ENCODE data around the gene NT5DC1.

Gene NT5DC1

DNA sequence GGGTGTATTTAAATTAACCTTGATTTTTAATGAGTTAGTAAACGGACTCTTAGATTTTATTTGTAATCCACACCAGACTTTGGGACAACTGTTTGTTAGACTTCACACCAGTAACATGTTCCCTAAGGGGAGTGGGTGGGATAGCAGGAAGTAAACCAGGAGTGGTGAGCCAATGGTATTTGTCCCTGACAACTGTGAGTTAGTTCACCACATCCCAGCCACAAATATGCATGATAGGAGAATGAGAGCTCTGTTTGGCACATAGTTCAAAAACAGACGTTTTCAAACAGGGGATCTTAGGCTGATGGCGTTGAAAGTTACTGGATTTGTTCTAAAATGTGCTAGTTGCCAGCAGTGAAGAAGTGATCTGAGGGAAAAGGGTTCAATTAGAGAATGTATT is 44.0 kb downstream of the NT5DC1 start:
- no peak for DNase-seq

DNA sequence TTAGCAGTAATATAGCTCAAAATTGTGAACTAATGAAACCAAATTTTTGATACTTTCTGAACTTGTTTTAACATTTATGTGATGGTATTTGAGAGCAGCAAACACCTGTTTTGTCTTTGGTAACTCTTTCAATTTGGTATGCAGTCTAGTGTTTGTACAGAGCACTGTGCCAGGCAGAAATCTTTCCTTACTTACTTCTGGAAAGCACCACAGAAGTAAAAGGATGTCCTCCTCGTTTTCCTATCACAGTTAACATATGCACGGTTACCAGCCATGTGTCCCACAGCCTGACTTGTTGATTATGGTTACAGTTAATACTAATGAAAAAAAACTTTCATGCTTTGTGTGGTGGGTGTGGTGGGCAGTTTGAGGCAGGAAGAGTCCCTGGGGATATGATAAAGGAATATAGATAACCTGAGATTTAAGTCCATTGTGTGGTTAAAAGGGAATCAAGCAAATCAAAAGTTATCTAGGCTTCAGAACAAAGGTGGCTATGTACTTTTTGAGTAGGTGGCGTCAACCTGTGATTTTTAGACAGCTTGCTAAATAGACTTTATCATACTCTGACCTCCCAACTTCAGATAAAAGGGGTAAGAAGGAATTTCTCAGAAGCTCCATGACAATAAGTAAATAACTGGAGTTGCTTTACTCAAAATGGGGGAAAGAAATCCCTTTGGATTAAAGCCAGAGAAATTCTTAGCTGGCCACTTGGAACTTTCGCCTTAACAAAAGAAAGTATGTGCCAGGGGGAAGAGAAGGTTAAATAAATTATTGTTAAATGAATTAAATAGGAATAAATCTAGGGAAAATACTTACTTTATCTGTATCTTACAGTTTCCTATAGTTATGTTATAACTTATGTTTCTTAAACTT is 45.4 kb downstream of the NT5DC1 start:
- DNase-seq: no peak

DNA sequence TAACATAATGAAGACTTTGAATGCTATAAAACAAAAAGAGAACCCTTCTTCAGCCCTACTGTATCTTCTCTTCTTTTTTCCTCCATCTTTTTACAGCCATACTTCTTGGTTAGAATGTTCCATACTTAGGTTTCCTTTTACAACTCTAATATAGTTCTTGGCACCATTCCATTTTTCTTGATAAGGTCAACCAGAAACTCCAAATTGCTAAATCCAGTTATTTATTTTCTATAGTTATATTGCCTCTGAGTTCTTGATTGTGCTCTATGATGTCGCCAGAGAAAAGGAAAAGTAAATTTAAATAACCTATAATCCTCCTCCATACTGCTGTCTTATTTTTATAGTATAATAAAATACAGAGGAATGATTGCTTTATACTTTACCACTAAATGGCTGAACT is 52.0 kb downstream of the NT5DC1 start:
- DNase-seq: no peak

DNA sequence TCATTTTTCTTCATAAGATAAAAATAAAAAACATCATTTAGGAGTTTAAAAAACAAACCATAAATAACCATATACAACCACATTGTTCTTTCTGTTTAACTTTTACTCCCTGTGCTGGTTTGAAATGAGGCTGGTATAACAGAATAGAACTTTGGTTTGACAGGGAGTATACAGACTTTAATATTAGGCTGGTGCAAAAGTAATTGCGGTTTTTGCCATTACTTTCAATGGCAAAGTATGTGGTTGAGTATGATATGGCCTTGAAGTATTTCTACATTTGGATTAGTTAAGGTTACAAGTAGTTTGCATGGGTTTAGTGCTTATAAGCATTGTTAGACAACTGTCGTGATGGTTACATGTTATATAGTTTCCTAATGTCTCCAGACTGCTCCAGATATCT is 54.2 kb downstream of the NT5DC1 start:
- no peak for DNase-seq

DNA sequence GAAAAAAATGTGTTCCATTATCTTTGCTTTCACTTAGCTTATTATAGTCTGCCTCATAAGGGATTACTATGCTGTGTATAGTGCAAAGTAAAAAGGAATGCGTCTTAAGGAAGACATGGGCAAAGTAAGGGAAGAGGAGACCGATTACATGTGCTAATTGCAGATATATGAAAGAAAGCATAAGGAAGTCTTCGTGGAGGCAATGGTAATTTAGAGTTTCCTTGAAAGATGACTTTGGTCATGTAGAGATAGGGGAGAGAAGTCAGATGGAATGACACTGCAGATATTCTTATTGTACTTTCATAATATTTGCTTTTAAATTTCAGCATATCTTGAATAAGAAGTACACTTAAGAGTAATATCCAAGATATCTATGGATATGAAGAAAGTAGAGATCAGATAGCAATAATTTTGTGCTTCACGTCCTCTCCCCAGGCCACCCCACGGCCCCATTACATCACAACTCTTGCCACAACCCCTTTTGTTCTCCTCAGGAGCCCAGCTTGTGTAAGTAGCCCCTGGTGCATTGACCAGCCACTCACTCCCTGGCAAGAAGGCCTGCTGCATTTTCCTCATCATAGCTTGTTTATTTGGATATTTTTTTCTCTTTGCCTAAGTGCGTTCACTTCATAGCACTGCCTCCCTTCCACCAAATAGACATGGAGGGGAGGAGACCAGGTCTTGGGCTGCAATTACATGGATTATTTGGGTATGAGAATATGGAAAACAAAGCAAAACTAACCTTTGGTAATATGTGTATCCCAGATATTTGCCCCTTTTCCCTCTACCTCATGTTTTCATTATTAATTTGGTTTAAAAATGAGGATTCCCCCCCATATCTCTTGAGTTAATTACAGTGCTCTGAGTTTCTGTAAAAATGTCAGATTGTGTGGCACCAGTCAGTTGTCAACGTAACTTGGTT is 56.0 kb downstream of the NT5DC1 start:
- DNase-seq: no peak

- no peak for DNase-seq
These were observed 56.7 kb downstream of the NT5DC1 start for GRCh38 chr6:116157391-116157790.

GRCh38 chr6:116158641-116159040 is 58.0 kb downstream of the NT5DC1 start:
- no peak for DNase-seq

DNA sequence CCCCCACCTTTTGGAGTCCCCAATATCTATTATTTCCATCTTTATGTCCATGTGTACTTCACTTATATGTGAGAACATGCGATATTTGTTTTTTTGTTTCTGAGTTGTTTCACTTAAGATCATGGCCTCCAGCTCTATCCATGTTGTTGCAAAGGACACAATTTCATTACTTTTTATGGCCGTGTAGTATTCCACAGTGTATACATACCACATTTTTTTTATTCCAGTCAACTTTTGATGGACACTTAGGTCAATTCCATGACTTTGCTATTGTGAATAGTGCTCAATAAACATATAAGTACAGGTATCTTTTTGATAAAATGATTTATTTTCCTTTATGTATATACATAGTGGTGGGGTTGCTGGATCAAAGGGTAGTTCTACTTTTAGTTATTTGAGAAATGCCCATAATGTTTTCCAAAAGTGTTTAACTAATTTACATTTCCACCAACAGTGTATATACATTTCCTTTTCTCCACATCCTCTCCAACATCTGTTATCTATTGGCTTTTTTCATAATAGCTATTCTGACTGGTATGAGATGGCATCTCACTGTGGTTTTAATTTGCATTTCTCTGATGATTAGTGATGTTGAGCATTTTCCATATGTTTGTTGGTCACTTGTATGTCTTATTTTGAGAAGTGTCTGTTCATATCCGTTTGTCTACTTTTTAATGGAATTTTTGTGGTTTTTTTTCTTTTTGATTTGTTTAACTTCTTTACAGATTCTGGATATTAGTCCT is 59.3 kb downstream of the NT5DC1 start:
- DNase-seq: no peak

- DNase-seq: no peak
These were observed 64.9 kb downstream of the NT5DC1 start for GRCh38 chr6:116165596-116165995.

GRCh38 chr6:116166369-116166768 is 65.7 kb downstream of the NT5DC1 start:
- no peak for DNase-seq

GRCh38 chr6:116168148-116168547 is 67.5 kb downstream of the NT5DC1 start:
- DNase-seq: no peak

DNA sequence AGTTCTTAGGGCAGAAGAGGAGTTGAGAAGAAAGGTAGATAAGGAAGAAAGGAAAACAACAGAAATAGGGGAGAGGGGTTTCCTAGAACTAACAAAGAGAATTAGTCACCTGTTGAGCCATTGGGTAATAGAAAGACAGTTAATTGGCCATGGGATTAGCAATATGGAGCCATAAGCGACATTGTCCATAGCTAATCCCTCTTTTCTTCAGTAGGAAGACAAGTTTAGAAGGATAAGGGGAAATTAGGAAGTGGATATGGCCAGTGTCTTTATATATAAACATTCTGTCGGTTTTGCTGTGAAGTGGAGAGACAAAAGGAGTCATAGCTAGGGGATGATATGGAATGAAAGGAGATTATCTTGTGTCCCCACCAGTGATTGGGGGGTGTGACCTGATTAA is 69.2 kb downstream of the NT5DC1 start:
- no peak for DNase-seq

DNA sequence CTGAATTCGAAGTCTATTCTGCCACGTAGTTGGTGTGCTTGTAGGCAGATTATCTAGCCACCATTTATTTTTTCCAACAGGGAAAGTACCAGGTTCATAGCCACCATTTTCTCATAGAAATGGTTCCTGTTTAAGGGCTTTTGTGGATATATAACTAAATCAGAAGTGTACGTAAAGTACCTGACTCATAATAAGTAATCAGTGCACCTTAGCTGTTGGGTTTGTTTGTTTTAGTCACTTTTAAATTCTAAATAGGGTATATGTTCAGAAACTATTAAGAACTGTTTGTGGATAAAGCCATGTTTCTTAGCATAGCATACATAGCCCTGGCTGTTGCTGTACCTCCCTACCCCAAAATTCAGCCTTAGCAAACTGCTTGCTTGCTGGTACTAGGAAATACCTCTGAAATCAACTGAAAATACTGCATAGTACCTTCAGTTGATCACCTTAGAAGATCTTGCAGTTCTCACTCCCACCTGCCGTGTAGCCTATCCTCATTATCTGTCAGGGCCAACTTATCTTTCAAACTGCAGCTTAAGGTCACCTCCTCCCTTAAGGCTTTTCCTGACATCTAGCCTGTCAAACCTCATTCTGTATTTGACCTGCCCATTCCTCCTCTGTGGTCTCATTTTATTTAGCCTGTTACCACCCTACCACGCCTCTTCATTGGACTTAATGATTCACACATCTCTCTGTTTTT is 69.9 kb downstream of the NT5DC1 start:
- no peak for DNase-seq

DNA sequence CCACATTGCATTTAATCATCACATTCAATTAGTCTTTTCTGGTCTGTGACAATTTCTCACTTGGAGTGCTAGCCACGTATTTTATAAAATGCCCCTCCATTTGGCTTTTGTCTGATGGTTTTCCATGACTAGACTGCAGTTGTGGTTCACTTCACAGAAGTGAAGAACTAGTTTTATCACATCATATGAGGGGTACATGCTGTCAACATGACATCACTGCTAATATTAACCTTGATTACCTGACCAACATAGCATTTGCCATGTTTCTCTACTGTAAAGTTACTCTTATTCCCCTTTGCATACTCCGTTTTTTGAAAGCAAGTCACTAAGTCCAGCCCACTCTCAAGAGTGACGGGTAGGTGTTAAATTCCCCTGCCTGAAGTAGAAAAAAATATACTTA is 73.3 kb downstream of the NT5DC1 start:
- DNase-seq: no peak

DNA sequence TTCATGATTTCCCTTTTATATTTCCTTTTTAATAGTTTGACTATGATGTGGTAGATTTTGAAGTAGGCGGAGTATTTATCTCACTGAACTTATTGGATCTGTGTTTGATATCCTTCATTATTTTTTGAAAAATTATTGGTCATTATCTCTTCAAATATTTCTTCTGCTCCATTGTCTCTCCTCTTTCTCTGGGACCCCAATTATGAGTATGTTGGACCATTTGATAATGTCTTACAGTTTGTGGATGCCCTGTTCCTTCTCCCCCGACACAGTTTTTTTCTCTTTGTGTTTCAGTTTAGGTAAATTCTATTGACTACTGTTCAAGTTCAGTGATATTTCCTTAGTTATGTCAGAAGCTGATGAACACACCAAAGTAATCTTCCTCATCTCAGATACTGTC is 74.7 kb downstream of the NT5DC1 start:
- no peak for DNase-seq

DNA sequence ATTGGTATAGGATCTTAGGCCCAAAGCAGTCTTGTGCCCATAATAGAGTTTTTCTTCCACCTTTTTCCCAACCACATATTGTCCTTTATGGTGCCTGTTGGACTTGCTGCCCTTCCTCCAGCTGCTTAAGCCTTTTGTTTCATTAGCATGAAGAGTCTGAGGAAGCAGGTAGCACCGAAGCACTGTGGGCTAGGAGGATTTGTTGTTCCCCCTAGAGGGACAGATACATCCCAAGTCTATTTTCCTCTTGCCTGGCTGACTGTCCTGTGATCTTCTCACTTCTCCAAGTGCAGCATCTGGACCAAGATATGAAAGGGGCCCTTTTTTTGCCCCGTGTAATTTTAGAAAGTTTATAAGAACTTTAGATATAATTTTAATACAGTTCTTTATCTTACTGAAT is 75.9 kb downstream of the NT5DC1 start:
- DNase-seq: no peak

DNA sequence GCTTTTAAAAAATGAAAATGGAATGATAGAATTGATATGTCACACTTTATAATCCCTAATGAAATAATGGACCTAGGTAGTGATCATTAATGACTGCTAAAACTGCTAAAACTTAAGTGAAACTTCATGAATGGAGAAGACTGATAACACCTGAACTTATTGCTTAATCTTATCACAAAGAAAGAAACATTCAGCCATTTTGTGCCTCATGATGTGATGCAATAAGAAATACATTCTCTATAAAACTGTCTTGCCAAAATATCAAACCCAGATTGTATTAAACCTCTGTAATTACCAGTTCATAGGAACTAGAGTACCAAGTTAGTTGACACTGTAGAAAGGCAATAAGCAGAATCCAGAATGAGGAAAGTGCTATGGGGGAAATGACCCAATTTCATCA is 79.7 kb downstream of the NT5DC1 start:
- no peak for DNase-seq

DNA sequence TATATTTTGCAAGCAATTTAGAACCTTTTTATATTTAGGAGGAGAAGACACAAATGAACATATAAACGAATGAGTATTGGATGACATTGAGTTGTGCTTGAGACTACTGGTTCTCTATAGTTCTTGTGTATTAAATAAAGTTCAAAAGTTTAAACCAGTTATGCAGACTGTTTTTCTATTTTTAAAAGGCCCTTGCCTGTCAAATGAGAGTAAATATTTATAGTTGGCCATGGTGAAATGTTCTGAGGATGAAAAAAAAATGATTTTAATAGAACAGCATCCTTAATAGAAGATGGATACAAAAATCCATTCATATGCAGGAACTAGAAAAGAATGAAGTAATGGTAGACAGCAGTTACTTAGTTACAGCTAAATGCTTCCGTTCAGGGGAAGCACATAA is 88.8 kb downstream of the NT5DC1 start:
- DNase-seq: no peak

- DNase-seq: no peak
These were observed 89.9 kb downstream of the NT5DC1 start for GRCh38 chr6:116190550-116190949.

- DNase-seq: no peak
These were observed 91.2 kb downstream of the NT5DC1 start for GRCh38 chr6:116191881-116192280.

GRCh38 chr6:116192786-116193185 is 92.1 kb downstream of the NT5DC1 start:
- no peak for DNase-seq

GRCh38 chr6:116196841-116197240 is 96.2 kb downstream of the NT5DC1 start:
- no peak for DNase-seq
